OCI-LY7 (cell line): ENCODE data around the gene CDCA4. TPM values are rescaled to one million over a fixed set of nuclear protein-coding genes. Genes with fewer than 3 reads are reported as not detected.

Experiments used
- BruUV-seq: library from RNA; stranded (reverse); fragments of 400-500 nt; replicated peaks from 2 replicates; lab custom pipeline; 2021; lab: Mats Ljungman, UMichigan
- CTCF ChIA-PET: fragments of 300-600 bp; sonication (Branson Sonifier 250); formaldehyde crosslinking; loops from one replicate; lab custom pipeline; 2022; ENCODE audit warnings: antibody characterized with exemption; ENCODE audit not compliant: unreplicated experiment; lab: Charles Lee
- POLR2A ChIA-PET: fragments of 300-600 bp; sonication (Branson Sonifier 250); formaldehyde crosslinking; loops from one replicate; lab custom pipeline; 2022; ENCODE audit warnings: antibody characterized with exemption; lab: Charles Lee
- DNase-seq: peaks from one replicate; pipeline ENCODE4 v3.0.0-alpha.2; 2015; ENCODE audit warnings: low spot score
- H2AFZ ChIP-seq: fragments of 200-600 bp; sonication (generic), shearing (Covaris generic); 2 replicates; pipeline ENCODE4 v1.6.1; 2014; ENCODE audit warnings: mild to moderate bottlenecking, antibody characterized with exemption, low read length, moderate library complexity
- H3K27ac ChIP-seq: fragments of 200-600 bp; sonication (generic); 2 replicates; pipeline ENCODE4 v1.5.1; 2014; ENCODE audit warnings: mixed run types, low read depth, mild to moderate bottlenecking, moderate library complexity, low read length, inconsistent platforms; ENCODE audit not compliant: poor library complexity, severe bottlenecking
- H3K36me3 ChIP-seq: fragments of 200-600 bp; sonication (generic); 2 replicates; pipeline ENCODE4 v1.6.1; 2014; ENCODE audit warnings: mild to moderate bottlenecking, antibody characterized with exemption, low read length, moderate library complexity, mixed read lengths; ENCODE audit not compliant: insufficient read depth
- H3K4me1 ChIP-seq: fragments of 200-600 bp; sonication (generic); 2 replicates; pipeline ENCODE4 v1.5.1; 2014; ENCODE audit warnings: mild to moderate bottlenecking, low read length; ENCODE audit not compliant: insufficient read depth, poor library complexity, severe bottlenecking
- H3K4me2 ChIP-seq: fragments of 200-600 bp; sonication (generic); 2 replicates; pipeline ENCODE4 v1.6.1; 2014; ENCODE audit warnings: mild to moderate bottlenecking, low read length
- H3K4me3 ChIP-seq: fragments of 200-600 bp; sonication (generic); 2 replicates; pipeline ENCODE4 v1.5.1; 2014; ENCODE audit warnings: mild to moderate bottlenecking, low read depth, low read length; ENCODE audit not compliant: poor library complexity, severe bottlenecking
- H3K79me2 ChIP-seq: fragments of 200-600 bp; sonication (generic); 2 replicates; pipeline ENCODE4 v1.6.1; 2016; ENCODE audit warnings: low read depth, mild to moderate bottlenecking, low read length, moderate library complexity, mixed read lengths; ENCODE audit not compliant: insufficient read depth
- H3K9me2 ChIP-seq: fragments of 200-600 bp; sonication (generic); 2 replicates; pipeline ENCODE4 v1.6.1; 2016; ENCODE audit warnings: mild to moderate bottlenecking, low read length, mixed read lengths; ENCODE audit not compliant: insufficient read depth
- H3K9me3 ChIP-seq: fragments of 200-600 bp; sonication (generic); 2 replicates; pipeline ENCODE4 v1.6.1; 2014; ENCODE audit warnings: mild to moderate bottlenecking, mixed run types, low read length, mixed read lengths
- H4K20me1 ChIP-seq: fragments of 200-600 bp; sonication (generic); 2 replicates; pipeline ENCODE4 v1.6.1; 2014; ENCODE audit warnings: mild to moderate bottlenecking, antibody characterized with exemption, low read length, moderate library complexity, mixed read lengths; ENCODE audit not compliant: insufficient read depth
- EZH2phosphoT487 ChIP-seq: fragments of 200-600 bp; sonication (generic); IDR thresholded peaks from 2 replicates; pipeline ENCODE4 v1.6.1; 2018; ENCODE audit warnings: low read depth, borderline replicate concordance, mild to moderate bottlenecking, mixed run types, antibody characterized with exemption, low read length, moderate library complexity, mixed read lengths
- intact Hi-C: fragments of 100-400 bp; cut with micrococcal nuclease; formaldehyde crosslinking; loops from one replicate; pipeline ENCODE4 v1.10.0; 2022; ENCODE audit not compliant: unreplicated experiment
- total RNA-seq, 2 experiments: library from RNA; depleted of rRNA in 1 of 2; stranded (reverse); fragments of >200 nt in 1 of 2; shearing (Covaris generic) in 1 of 2; gene quantifications; 2 replicates each; pipeline ENCODE4 v1.2.3, GENCODE V29; 2014 to 2022
- TF ChIP-seq, protein P1 (sequence below): fragments of 200-600 bp; sonication (generic); conservative IDR thresholded peaks from 2 replicates; pipeline ENCODE4 v1.5.1; 2014; ENCODE audit warnings: mild to moderate bottlenecking, antibody characterized with exemption, low read length, moderate library complexity, mixed read lengths

The CDCA4 gene
- total RNA-seq, 2 experiments from 2014 or later, result 74.0 to 109 TPM

GRCh38 chr14:105058521-105059034 is 37.7 kb upstream of the CDCA4 start:
- Histone ChIP-seq H3K9me3 (no peaks in the 10 kb centered on the region), H3K36me3 (no peaks in the 10 kb centered on the region), H3K4me1 (peaks cover 26% of the 10 kb centered on the region), H4K20me1 (no peaks in the 10 kb centered on the region), H3K27ac (no peak overlapping the region), H2AFZ (no peak overlapping the region), H3K9me2 (no peaks in the 10 kb centered on the region), H3K79me2 (no peaks in the 10 kb centered on the region), H3K4me2 (no peak overlapping the region), H3K4me3 (no peak overlapping the region)
- ChIA-PET CTCF (interaction anchor here (1.3 kb wide), 1 partner anchor 9 kb away, joined by 3 read pairs; no protein-coding TSS in a partner anchor), POLR2A (no interaction called here)
- TF ChIP-seq, protein P1, sequence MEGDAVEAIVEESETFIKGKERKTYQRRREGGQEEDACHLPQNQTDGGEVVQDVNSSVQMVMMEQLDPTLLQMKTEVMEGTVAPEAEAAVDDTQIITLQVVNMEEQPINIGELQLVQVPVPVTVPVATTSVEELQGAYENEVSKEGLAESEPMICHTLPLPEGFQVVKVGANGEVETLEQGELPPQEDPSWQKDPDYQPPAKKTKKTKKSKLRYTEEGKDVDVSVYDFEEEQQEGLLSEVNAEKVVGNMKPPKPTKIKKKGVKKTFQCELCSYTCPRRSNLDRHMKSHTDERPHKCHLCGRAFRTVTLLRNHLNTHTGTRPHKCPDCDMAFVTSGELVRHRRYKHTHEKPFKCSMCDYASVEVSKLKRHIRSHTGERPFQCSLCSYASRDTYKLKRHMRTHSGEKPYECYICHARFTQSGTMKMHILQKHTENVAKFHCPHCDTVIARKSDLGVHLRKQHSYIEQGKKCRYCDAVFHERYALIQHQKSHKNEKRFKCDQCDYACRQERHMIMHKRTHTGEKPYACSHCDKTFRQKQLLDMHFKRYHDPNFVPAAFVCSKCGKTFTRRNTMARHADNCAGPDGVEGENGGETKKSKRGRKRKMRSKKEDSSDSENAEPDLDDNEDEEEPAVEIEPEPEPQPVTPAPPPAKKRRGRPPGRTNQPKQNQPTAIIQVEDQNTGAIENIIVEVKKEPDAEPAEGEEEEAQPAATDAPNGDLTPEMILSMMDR, result no peak
- no peak for TF ChIP-seq EZH2phosphoT487
- intact Hi-C loops, result no loop called here
- no peak for DNase-seq
- BruUV-seq, result no TSS peak

DNA sequence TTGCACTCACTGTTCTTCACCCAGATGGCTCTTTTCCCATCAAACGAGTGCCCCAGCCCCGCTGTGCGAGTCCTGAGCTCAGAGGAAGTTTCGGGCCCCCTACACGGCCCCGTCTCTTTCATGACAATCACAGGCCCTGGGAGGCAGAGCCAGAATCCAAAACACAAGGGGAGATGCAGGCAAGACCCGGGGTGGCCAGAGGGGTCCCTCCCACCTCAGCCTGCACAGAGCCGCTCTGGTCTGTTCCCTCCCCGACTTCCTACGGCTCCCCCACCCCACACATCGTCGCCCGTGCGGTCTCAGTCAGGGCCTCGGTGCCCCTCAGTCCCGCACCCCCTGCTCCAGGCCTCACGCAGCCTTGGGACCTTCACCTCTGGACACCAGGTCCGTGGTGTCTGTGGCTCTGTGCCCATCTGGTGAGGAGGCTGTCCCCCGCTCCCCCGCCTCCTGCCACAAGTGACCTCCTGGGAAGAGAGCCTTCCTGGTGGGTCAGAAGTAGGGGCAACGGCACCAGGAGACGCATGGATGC is 35.5 kb upstream of the CDCA4 start:
- BruUV-seq, result no TSS peak

More for the DNA sequence above, 35.5 kb upstream of the CDCA4 start:
- H3K36me3 ChIP-seq, result no peaks in the 10 kb centered on the region
- no peaks in the 10 kb centered on the region for H3K9me3 ChIP-seq
- no peaks in the 10 kb centered on the region for H4K20me1 ChIP-seq
- intact Hi-C loops, result no loop called here
- no peak overlapping the region for H2AFZ ChIP-seq
- no peak overlapping the region for H3K27ac ChIP-seq
- DNase-seq, result no peak
- H3K4me2 ChIP-seq, result no peak overlapping the region
- ChIA-PET CTCF (interaction anchor here (0.5 kb wide), 1 partner anchor 10 kb away, joined by 3 read pairs; no protein-coding TSS in a partner anchor), POLR2A (interaction anchor here (0.6 kb wide), 1 partner anchor 171 kb away, joined by 5 read pairs; no protein-coding TSS in a partner anchor)
- H3K79me2 ChIP-seq, result no peaks in the 10 kb centered on the region
- TF ChIP-seq, protein P1, result no peak
- TF ChIP-seq EZH2phosphoT487, result no peak
- H3K4me3 ChIP-seq, result no peak overlapping the region
- H3K4me1 ChIP-seq, result peaks cover 16% of the 10 kb centered on the region
- H3K9me2 ChIP-seq, result no peaks in the 10 kb centered on the region
